Activated CD8-positive, alpha-beta memory T cell treated with anti-CD3 and anti-CD28 coated beads, Interleukin-2, amount 50 U/mL, for 24 hours (primary cell): ENCODE data around the gene TTYH2.

ENCODE experiments used
- DNase-seq: peaks from one replicate; pipeline ENCODE4 v3.0.0-alpha.2; 2020; ENCODE audit errors: extremely low read depth

Gene TTYH2

DNA sequence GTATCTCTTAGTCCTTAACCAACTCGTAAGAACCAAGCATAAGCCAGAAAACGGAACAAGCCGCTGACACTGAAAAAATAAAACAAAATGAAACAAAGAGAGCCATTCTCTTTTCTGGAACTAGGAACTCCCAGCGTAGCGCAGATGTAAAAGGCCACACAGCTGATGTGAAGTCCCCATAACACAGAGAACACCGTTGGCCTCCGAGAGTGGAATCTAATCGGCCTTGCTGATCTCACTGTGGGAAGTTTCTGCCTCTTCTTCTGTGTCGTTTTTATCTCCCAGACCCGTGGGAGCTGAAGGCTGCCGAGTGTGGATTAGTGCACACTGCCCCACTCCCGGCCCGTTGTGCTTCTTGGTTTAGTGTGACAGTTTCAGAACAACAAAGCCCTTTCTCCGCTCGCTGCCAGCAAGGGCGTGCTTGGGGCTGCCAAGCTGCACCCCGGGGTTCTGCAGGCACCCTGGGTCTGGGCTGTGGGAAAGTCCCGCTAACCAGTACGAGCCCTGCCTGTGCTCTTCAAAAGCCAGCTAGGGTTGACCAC, 21.7 kb downstream of the TTYH2 start:
- no peak for DNase-seq

DNA sequence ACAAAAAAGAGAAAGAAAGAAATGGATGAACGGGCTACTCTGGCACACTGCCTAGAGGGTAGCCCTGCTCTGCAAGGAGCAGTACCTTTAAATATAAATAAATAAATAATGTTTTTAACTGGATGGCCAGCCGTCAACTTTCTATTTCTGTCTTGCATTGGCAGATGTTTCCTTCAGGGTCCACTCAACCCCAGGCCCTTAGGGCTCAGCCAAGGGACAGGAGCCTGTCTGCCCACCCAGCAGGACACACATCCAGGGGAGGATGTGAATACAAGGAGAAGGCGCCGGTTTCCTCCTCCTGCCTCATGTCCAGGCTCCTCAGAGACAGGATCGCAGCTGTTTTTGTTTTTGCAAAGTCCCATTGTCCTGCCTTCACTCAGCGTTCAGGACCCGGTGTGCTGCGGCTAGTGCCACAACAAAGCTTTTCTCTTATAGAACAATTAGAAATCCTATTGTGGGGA, 22.6 kb downstream of the TTYH2 start:
- DNase-seq, result no peak

DNA sequence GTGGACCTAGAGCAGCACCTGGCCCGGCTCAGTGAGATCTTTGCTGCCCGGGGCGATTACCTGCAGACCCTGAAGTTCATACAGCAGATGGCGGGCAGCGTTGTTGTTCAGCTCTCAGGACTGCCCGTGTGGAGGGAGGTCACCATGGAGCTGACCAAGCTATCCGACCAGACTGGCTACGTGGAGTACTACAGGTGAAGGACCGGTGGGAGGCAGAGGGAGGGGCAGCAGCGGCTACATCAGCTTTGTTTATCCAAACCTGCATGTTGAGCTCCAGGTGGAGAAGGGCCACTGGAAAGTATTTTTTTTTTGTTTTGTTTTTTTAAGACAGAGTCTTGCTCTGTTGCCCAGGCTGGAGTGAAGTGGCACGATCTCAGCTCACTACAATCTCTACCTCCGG, 23.9 kb downstream of the TTYH2 start:
- DNase-seq, result no peak

DNA sequence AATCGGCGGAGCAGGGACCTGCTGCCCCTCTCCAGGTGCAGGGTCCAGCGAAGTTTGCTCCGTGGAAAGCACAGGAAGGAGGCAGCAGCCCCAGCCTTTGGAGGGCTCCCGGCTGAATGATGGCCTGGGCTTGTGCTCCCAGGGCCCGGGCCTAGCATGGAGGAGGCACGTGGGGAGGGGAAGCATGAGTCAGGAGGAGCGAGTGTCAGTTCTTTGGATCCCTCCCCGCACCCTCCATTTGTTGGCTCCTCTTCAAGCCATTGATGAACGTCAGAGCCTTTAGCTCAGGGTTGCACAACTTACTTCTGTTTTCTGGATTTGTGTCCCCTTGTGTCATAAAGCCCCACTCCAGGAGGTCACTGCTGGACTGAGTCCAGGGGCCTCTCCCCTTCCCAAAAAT, 25.8 kb downstream of the TTYH2 start:
- DNase-seq, result no peak

DNA sequence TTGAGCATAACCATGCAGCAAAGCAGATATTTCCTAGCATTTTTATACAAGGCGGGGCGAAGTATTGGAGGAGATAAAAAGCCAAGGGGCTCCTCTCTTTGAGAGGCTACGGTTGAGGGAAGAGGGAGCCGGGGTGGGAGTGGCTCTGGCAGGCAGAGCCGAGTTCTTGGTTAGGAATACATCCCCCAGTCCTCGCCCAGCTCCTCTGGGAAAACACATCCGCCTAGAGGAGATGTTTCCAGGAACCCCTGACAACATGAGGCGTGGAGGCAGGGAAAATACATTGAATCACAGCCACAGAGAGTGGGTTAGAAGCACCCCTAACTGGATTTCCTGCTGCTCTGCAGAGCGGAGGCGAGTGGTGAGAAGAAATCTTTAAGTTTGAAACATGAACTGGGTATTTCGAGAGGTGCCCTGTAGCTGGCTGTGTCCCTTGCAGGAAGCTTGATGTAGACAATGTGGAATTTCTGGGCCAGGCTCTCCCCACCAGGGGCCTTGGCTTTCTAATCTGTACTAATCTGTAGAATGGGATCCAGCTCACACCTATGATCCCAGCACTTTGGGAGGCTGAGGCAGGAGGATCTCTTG, 27.3 kb downstream of the TTYH2 start:
- DNase-seq, result no peak

DNA sequence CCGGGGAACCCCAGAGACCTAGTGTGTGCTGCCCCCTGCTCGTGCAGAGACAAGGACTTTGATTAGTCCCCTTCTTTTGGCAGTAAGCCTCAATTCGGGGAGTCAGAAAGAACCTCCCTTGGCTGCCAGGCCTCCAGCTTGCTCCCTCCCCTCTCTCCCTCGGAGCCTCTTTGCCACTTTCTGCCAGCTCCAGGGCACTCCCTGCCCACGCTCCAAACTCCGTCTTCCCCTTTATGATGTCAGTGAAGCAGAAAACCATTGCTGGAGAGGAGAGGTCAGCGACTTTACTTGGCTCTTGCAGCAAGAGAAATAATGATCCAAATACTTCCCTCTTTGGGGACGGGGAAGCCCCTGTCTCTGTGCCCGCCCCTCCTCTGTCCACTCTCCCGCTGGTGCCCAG, 28.1 kb downstream of the TTYH2 start:
- DNase-seq, result no peak

DNA sequence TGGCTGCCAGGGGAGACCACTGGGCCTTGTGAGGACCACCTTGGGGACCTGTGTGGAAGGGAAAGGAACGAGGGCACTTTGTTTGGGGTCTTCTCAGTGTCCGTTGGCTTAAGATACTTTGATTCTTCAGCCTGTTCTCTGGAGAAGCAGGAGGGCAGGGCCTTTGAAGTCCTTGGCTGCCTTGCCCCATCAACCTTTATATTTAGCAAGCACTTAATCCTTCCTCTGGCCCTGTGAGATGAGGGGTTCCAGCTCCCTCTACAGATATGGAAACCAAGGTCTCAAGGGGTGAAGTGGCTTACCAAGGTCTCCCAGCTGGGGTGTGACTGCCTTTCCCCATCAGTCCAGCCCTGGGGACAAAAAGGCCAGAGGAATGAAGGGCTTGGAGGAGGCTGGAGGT, 28.5 kb downstream of the TTYH2 start:
- DNase-seq, result no peak

DNA sequence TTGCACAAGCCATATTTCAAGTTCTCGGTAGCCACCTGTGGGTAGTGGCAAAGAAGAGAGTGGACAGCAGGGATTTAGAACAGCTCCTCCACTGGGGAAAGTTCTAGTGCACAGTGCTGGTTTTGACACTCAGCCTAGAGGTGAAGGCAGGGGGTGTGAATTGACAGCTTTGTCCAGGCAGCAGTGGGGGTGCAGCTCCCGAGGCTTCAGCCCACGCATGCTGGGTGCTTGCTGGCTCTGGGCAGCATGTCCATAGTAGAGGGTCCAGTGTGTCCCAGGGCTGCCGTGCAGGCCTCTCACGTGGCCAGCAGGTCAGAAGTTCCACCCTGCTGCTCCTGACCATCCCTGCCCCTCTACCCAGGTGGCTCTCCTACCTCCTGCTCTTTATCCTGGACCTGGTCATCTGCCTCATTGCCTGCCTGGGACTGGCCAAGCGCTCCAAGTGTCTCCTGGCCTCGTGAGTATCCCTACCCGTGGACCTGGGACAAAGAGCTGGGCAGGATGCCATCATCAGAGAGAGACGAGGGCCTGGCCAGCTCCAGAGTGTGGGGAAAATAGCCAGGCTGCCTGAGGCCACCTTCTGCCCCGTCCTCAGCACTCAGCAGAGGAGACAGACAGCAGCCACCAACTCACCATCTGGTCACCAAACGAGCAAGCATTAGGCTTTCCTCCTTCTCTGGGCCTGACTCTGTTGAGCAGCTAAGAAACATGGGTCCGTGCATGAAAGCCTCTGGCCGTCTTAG, 29.8 kb downstream of the TTYH2 start:
- no peak for DNase-seq

DNA sequence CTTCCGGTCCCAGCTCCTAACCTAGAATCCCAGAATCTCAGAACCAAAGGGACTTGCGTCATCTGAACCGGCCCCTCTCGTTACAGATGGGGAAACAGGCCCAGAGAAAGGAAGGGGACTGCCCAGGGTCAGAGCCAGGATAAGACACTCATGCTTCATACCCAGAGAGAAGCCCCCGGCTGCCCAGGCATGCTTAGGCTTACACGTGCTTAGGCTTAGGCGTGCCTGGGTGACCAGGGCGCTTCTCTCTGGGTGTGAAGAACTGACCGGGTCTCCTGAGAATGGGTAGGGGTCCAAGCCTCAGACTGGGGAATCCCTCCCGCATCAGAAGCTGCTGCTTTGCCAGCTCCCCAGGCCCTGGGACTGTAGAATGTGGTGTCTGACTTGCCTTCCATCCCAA, 30.8 kb downstream of the TTYH2 start:
- no peak for DNase-seq

DNA sequence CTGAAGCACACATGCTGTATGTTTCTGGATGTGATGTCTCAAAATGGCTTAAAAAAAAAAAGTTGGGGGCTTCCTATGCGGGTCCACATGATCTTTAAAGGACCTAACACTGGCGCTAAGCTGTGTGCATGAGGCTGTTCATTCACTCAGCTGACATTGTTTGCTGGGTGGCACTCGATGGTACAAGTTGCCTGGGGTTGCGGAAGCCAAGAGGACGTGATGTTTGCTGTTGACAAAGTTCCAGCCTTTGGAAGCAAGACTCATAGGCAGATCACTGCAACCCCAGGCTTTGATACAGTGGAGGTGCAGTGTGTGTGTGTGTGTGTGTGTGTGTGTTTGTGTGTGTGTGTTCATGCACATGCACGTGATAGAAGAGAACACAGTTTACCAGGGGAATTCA, 31.2 kb downstream of the TTYH2 start:
- no peak for DNase-seq

DNA sequence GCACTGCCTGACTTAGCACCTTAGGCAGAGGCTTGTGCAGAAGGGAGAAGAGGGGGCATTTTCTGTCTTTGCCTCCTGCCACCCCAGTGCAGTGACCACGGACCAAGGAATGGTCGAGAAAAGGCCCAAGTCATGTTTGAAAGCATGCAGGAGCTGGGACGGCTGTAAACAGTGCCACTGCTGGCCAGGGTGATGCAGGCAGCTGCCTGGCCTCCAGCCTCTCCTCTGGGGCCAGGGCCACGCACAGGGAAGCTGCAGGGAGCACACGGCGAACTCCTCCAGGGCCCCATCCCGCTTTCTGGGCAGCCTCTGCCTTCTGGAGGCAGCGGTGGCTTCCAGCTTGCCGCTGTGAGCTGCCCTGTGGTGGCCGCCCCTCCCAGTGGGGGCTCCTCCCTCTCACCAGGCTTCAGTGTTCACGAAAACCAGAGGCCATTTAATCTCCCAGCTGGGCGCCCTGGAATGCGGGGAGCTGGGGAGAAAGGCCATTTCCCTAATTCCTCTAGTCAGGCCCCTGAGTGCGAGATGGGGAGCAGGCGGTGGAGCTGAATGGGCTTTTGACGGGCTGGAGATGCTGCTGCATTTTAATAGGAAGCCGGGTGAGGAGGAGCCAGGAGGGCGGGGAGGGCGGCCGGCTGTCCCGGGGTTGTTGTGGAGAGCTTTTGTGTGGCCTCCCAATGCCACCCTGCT, 31.9 kb downstream of the TTYH2 start:
- no peak for DNase-seq

DNA sequence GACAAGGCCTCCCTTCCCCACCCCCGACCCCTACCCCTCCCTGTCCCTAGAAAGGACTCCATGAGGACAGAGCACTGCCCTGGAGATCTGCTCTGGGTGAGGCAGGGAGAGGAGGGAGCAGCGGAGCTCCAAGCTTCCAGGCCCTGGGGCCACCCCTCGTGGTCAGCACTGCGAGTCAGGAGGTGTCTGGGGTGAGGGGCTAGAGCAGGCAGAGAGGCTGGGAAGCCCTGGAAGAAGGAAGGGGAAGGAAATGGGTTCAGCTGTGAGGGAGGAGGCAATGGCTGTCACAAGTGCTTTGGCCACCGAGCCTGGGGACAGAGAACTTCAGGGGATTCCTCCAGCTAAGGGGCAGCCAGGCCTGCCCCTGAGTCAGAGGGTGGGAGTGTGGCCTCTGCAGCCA, 32.5 kb downstream of the TTYH2 start:
- DNase-seq, result no peak

DNA sequence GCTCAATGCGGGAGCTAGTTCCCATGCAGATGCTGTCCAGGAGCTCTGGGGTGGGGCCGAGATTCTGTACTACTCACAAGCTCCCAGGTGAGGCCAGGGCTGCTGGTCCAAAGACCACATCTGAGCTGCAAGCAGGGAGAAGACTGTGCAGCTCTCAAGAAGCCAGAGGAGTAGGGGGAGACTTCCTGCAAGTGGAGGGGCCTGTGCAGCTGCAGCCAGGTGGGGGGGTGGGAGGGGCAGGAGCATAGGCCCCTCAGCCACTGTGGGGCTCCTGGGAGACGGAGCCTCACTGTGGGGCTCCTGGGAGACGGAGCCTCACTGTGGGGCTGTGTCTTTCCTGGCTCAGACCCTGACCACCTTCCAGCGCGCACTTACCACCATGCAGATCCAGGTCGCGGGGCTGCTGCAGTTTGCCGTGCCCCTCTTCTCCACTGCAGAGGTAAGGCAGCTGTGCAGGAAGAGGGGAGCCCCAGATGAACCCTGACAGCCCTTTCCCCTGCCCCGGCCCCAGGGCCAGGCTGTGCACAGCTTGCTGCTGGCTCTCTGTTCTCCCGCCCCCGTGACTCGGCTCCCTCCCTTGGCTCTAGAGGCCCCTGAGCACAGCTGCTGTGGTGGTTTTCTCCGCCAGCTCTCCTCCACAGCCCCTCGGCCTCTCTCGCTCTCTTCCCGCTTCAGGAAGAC, 36.4 kb downstream of the TTYH2 start:
- no peak for DNase-seq

DNA sequence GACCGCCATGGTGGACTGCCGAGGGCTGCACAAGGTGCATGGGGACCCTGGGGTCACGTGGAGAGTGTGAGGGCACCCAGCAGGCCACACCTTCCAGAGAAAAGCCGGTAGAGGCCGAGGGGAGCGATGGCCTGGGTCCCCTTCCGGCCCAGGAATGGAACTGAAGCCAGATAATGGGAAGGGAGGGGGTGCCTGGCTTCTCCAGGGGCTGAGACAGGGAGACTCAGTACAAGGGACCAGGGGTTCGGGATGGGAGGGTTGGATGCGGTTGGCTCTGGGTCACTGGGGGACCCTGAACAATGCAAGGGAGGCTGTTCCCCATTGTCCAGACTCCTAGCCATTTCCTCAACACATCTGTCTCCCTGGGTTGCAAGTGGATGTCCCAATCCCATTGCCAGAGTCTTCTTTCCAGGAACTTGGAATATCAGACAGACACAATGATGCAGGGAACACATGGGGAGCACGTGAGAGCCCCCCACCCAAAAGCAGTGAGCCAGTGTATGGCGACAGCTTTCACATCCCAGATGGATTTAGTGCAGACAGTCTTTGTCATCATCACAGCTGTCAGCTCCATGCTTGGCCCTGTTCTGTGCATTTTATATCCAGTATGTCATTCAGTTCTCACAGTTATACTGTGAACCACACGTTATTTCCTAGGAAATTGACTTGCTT, 37.1 kb downstream of the TTYH2 start:
- DNase-seq, result no peak

DNA sequence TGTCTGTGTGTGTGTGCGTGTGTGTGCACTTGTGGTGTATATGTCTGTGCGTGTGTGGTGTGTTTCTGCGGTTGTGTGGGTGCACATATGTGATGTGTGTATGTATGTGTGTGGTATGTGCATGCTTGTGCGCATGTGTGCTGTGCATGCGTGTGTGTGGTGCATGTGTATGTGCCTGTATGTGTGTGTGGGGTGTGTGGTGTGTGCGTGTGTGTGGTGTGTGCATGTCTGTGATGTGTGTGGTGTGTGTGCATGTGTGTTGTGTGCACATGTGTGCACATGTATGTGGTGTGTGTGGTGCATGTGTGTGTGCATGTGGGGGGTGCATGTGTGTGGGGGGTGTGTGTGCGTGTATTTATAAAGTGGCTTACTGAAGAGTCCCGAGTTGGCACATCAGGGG, 37.7 kb downstream of the TTYH2 start:
- DNase-seq, result no peak

DNA sequence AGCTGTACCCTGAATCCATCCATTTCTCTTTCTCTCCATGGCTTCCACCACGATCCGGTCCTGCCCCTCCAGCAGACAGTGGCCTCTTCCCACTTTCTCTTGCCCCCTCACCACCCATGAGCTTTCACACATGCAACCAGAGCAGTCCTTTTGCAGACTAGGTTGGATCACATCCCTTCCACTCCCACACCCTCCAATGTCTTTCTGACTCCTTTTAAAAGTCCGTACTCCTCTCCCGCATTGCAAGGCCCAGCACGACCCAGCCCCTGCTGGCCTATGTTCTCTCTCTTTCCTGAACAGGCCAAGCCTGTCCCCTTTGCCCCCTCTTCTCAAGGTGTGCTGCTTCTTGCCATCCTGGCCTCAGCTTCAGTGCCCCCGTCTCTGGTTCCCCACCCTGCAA, 38.2 kb downstream of the TTYH2 start:
- no peak for DNase-seq

DNA sequence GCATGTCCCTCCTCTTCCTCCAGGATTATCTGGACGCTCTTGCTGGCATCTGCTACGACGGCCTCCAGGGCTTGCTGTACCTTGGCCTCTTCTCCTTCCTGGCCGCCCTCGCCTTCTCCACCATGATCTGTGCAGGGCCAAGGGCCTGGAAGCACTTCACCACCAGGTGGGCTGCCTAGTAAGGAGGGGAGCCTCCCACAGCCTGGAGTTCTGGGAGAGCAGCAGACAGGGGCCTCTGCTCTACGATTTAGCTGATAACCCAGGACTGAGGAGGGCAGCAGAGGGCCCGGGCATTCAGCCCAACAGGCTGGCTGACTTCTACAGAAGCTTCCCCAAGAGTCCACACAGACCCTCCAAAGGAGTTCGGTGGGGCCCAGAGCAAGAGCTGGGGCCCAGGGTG, 38.8 kb downstream of the TTYH2 start:
- no peak for DNase-seq

DNA sequence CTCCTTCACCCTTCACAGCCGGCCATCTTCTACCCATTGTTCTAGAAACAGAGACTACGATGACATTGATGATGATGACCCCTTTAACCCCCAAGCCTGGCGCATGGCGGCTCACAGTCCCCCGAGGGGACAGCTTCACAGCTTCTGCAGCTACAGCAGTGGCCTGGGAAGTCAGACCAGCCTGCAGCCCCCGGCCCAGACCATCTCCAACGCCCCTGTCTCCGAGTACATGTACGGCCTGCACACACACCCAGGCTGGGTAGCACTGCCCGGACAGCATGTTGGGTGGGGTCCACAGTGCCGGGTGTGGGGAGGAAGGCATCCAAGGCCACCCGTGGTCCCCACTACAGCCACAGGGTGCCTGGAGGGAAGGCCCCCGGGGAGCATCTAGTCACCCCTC, 39.7 kb downstream of the TTYH2 start:
- no peak for DNase-seq

DNA sequence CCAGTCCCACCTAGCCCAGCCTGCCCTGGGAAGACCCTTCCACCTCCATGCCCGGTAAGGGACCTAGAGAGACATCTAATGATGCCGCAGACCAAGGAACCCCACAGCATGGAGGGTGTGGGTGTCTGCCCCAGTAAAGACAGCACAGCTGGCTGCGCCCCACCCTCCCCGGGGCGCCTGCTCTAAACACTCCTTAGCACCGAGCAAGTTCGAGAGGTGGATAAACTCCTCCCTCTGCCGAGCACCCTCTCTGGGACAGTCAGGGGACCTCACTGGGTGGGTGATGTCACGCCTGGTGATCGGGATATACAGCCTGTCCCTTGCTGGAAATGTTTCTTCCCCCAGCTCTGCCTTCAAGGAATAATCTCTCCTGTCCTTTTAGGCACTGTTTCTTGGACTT, 43.9 kb downstream of the TTYH2 start:
- no peak for DNase-seq

DNA sequence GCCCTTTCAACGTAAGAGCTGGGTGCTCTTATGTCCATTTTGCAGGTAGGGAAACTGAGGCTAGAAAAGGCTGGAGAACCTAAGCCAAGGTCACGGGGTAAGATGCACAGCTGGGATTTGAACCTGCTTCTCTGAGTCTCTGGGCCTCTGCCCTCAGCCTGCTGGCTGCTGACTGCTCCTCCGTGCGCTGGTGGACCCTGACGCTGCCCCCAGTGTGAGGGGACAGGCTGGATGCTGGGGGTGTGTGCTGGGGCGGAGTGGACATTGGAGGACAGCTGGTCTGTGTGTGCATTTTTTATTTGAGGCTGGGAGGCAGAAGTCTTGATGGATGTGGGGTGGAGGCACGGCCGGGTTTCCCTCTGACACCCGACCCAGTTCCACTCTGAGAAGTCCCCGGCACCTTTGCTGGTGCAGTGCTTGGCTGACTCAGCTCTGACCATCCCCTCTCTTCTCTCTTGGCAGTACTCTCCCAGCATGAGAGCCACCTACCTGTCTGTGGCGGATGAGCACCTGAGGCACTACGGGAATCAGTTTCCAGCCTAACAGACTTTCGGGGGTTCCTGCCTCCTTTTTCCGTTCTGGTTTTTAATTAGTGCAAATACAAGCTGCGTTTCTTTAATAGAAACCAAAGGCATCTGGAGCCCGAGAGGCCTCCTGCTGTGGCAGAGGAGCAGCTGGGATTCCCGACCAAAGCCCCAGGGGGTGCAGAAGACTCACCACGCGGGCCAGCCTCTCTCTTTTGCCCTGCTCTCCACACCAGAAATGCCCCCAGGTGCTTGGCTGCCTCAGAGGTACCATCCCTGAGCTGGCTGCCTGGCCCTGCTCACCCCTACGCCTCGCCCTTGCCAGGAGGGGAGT, 46.5 kb downstream of the TTYH2 start:
- no peak for DNase-seq

DNA sequence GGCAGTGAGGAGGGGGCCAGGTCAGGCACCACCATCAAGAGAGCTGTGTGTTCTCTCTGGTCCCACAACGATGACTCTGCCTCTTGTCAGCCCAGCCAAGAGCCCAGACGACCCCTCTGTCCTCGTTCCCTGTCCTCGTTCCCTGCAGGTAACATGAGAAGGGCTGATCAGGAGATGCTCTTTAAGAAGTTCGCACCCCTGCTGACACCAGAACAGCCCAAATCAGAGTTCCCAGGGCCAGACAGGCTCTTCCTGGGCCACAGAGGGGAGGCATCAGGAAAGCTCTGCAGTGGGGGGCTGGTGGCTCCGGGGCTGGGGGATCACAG, 47.1 kb downstream of the TTYH2 start:
- no peak for DNase-seq
